A549 (cell line): ENCODE data around the gene PIK3R2.

Experiments used
- CBX2 ChIP-seq: fragments of 200-600 bp; sonication (generic); IDR thresholded peaks from 2 replicates; pipeline ENCODE4 v1.6.1; 2016; ENCODE audit warnings: low read depth, mild to moderate bottlenecking, borderline replicate concordance
- CEBPB ChIP-seq, 2 experiments: fragments of >200 bp in 1 of 2; sonication (Bioruptor Twin) in 1 of 2; formaldehyde crosslinking in 1 of 2; IDR thresholded peaks; 2 replicates each; pipeline ENCODE4 v1.6.1; 2012 to 2016
- CTCF ChIP-seq: fragments of >200 bp; sonication (Bioruptor Twin); formaldehyde crosslinking; IDR thresholded peaks from 3 replicates; pipeline ENCODE4 v1.5.1; 2016
- FOSL2 ChIP-seq, 2 experiments: fragments of 450-650 bp in 1 of 2; fragments of >200 bp in 1 of 2; sonication (Bioruptor Twin) in 1 of 2; formaldehyde crosslinking; IDR thresholded peaks; 2 replicates each; pipeline versions ENCODE4 v1.5.0 to v1.6.1; 2016 to 2020; ENCODE audit warnings: mild to moderate bottlenecking in 1 of 2, moderate library complexity in 1 of 2
- MYC ChIP-seq: IDR thresholded peaks from 2 replicates; pipeline ENCODE4 v1.6.1; 2012; ENCODE audit warnings: mild to moderate bottlenecking, inconsistent platforms, low read length, improper control_type of control experiment, borderline replicate concordance
- POLR2A ChIP-seq: IDR thresholded peaks from 2 replicates; pipeline ENCODE4 v1.6.1; 2012; ENCODE audit warnings: mild to moderate bottlenecking, low read length
- RAD21 ChIP-seq, 2 experiments: fragments of >200 bp in 1 of 2; sonication (Bioruptor Twin) in 1 of 2; formaldehyde crosslinking in 1 of 2; IDR thresholded peaks in 1 of 2; conservative IDR thresholded peaks in 1 of 2; 2 replicates in 1 of 2; 3 replicates in 1 of 2; pipeline ENCODE4 v1.6.1; 2012 to 2018; ENCODE audit warnings: inconsistent platforms in 1 of 2
- RFX5 ChIP-seq: fragments of 450-650 bp; IDR thresholded peaks from 2 replicates; pipeline ENCODE4 v1.7.1; 2014; ENCODE audit warnings: antibody characterized with exemption, mild to moderate bottlenecking, moderate library complexity
- TF ChIP-seq, protein P1 (sequence below): fragments of 200-600 bp; sonication (generic); IDR thresholded peaks from 2 replicates; pipeline ENCODE4 v1.6.1; 2016; ENCODE audit warnings: antibody characterized with exemption, mild to moderate bottlenecking, moderate library complexity
- TF ChIP-seq, protein P2 (sequence below): fragments of 450-650 bp; IDR thresholded peaks from 2 replicates; pipeline ENCODE4 v1.6.1; 2014; ENCODE audit warnings: antibody characterized with exemption

DNA sequence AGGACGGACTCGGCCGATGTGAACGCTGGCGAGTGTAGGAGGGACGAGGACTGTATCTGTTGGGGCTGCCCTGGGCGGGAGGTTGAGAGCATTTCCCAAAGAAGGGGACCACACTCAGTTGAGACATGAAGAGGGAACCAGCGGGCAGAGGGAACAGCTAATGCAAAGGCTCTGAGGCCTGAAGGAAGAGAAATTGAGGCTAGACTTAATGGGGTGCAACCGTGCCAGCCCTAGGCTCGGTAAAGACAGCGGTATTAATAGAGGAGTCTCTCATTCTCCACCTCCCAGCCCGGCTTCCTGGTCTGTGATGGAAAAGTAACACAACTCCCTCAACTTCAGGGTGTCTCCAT is 41.2 kb downstream of the PIK3R2 start:
- TF ChIP-seq CTCF (no peak), FOSL2 (IDR thresholded peaks at IDR 0.05) (no peak), FOSL2 (CRISPR knock-in tag; IDR thresholded peaks at IDR 0.05) (no peak), RAD21 (conservative IDR thresholded peaks at IDR 0.05 in 1 of 2, IDR thresholded peaks at IDR 0.05 in 1 of 2) (no peak), CEBPB (IDR thresholded peaks at IDR 0.05) (no peak), CBX2 (no peak), POLR2A (no peak), MYC (no peak), RFX5 (no peak)
- TF ChIP-seq, protein P1, sequence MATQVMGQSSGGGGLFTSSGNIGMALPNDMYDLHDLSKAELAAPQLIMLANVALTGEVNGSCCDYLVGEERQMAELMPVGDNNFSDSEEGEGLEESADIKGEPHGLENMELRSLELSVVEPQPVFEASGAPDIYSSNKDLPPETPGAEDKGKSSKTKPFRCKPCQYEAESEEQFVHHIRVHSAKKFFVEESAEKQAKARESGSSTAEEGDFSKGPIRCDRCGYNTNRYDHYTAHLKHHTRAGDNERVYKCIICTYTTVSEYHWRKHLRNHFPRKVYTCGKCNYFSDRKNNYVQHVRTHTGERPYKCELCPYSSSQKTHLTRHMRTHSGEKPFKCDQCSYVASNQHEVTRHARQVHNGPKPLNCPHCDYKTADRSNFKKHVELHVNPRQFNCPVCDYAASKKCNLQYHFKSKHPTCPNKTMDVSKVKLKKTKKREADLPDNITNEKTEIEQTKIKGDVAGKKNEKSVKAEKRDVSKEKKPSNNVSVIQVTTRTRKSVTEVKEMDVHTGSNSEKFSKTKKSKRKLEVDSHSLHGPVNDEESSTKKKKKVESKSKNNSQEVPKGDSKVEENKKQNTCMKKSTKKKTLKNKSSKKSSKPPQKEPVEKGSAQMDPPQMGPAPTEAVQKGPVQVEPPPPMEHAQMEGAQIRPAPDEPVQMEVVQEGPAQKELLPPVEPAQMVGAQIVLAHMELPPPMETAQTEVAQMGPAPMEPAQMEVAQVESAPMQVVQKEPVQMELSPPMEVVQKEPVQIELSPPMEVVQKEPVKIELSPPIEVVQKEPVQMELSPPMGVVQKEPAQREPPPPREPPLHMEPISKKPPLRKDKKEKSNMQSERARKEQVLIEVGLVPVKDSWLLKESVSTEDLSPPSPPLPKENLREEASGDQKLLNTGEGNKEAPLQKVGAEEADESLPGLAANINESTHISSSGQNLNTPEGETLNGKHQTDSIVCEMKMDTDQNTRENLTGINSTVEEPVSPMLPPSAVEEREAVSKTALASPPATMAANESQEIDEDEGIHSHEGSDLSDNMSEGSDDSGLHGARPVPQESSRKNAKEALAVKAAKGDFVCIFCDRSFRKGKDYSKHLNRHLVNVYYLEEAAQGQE, result no peak
- TF ChIP-seq, protein P2, sequence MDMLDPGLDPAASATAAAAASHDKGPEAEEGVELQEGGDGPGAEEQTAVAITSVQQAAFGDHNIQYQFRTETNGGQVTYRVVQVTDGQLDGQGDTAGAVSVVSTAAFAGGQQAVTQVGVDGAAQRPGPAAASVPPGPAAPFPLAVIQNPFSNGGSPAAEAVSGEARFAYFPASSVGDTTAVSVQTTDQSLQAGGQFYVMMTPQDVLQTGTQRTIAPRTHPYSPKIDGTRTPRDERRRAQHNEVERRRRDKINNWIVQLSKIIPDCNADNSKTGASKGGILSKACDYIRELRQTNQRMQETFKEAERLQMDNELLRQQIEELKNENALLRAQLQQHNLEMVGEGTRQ, result no peak
